IPS-18a (cell line): ENCODE measurements around the gene ARL11.

Experiments used
- H3K27ac ChIP-seq: one replicate; pipeline ENCODE4 v1.5.1; 2013; ENCODE audit warnings: low read length
- H3K27me3 ChIP-seq: one replicate; pipeline ENCODE4 v1.6.1; 2013; ENCODE audit warnings: mild to moderate bottlenecking, low read length; ENCODE audit not compliant: control insufficient read depth, insufficient read depth
- H3K36me3 ChIP-seq: one replicate; pipeline ENCODE4 v1.6.1; 2013; ENCODE audit warnings: low read depth, low read length; ENCODE audit not compliant: control insufficient read depth
- H3K4me1 ChIP-seq: one replicate; pipeline ENCODE4 v1.6.1; 2013; ENCODE audit warnings: low read depth, low read length; ENCODE audit not compliant: control insufficient read depth
- H3K4me3 ChIP-seq: one replicate; pipeline ENCODE4 v1.5.1; 2013; ENCODE audit warnings: low read length
- H3K9ac ChIP-seq: one replicate; pipeline ENCODE4 v1.6.1; 2013; ENCODE audit warnings: mild to moderate bottlenecking, low read length, moderate library complexity
- H3K9me3 ChIP-seq: one replicate; pipeline ENCODE4 v1.6.1; 2013; ENCODE audit warnings: low read depth, low read length; ENCODE audit not compliant: control insufficient read depth

ARL11 gene

GRCh38 chr13:49638030-49638743, 9.9 kb downstream of the ARL11 start:
- Histone ChIP-seq H3K4me3 (no peak overlapping the region), H3K36me3 (no peaks in the 10 kb centered on the region), H3K9me3 (no peaks in the 10 kb centered on the region), H3K4me1 (peaks cover 12% of the 10 kb centered on the region), H3K27me3 (no peaks in the 10 kb centered on the region), H3K27ac (no peak overlapping the region), H3K9ac (no peak overlapping the region)

- peaks cover 12% of the 10 kb centered on the region for H3K4me1 ChIP-seq
- H3K9me3 ChIP-seq, result no peaks in the 10 kb centered on the region
- H3K27ac ChIP-seq, result no peak overlapping the region
- no peaks in the 10 kb centered on the region for H3K36me3 ChIP-seq
- H3K4me3 ChIP-seq, result no peak overlapping the region
- no peaks in the 10 kb centered on the region for H3K27me3 ChIP-seq
- no peak overlapping the region for H3K9ac ChIP-seq
Measured at GRCh38 chr13:49638744-49639072, 10.4 kb downstream of the ARL11 start.

- no peak overlapping the region for H3K9ac ChIP-seq
Measured at GRCh38 chr13:49641801-49642291, 13.5 kb downstream of the ARL11 start.

GRCh38 chr13:49643035-49643646, 14.8 kb downstream of the ARL11 start:
- no peak overlapping the region for H3K27ac ChIP-seq
- no peak overlapping the region for H3K4me3 ChIP-seq
- H3K9ac ChIP-seq, result no peak overlapping the region

More at GRCh38 chr13:49641801-49642291, 13.5 kb downstream of the ARL11 start:
- H3K4me1 ChIP-seq, result no peaks in the 10 kb centered on the region
- no peaks in the 10 kb centered on the region for H3K27me3 ChIP-seq
- no peaks in the 10 kb centered on the region for H3K36me3 ChIP-seq
- H3K4me3 ChIP-seq, result no peak overlapping the region
- H3K27ac ChIP-seq, result no peak overlapping the region
- H3K9me3 ChIP-seq, result no peaks in the 10 kb centered on the region

GRCh38 chr13:49645451-49645850, 17.1 kb downstream of the ARL11 start:
- Histone ChIP-seq H3K4me3 (no peak overlapping the region), H3K36me3 (no peaks in the 10 kb centered on the region), H3K9me3 (no peaks in the 10 kb centered on the region), H3K27me3 (no peaks in the 10 kb centered on the region), H3K4me1 (no peaks in the 10 kb centered on the region), H3K9ac (no peak overlapping the region), H3K27ac (no peak overlapping the region)

More at GRCh38 chr13:49643035-49643646, 14.8 kb downstream of the ARL11 start:
- no peaks in the 10 kb centered on the region for H3K9me3 ChIP-seq
- H3K36me3 ChIP-seq, result no peaks in the 10 kb centered on the region
- H3K4me1 ChIP-seq, result no peaks in the 10 kb centered on the region
- H3K27me3 ChIP-seq, result no peaks in the 10 kb centered on the region

- H3K4me1 ChIP-seq, result no peaks in the 10 kb centered on the region
- H3K27me3 ChIP-seq, result no peaks in the 10 kb centered on the region
- H3K9me3 ChIP-seq, result no peaks in the 10 kb centered on the region
Measured at GRCh38 chr13:49646688-49647087, 18.4 kb downstream of the ARL11 start.

GRCh38 chr13:49649244-49649962, 21.1 kb downstream of the ARL11 start:
- no peaks in the 10 kb centered on the region for H3K9me3 ChIP-seq
- H3K9ac ChIP-seq, result no peak overlapping the region
- no peak overlapping the region for H3K27ac ChIP-seq
- no peaks in the 10 kb centered on the region for H3K36me3 ChIP-seq
- H3K4me1 ChIP-seq, result peaks cover 2% of the 10 kb centered on the region
- no peaks in the 10 kb centered on the region for H3K27me3 ChIP-seq
- no peak overlapping the region for H3K4me3 ChIP-seq

More at GRCh38 chr13:49646688-49647087, 18.4 kb downstream of the ARL11 start:
- Histone ChIP-seq H3K36me3 (no peaks in the 10 kb centered on the region), H3K4me3 (no peak overlapping the region), H3K9ac (no peak overlapping the region), H3K27ac (no peak overlapping the region)

GRCh38 chr13:49649963-49650312, 21.6 kb downstream of the ARL11 start:
- Histone ChIP-seq H3K9ac (no peak overlapping the region), H3K36me3 (no peaks in the 10 kb centered on the region), H3K27me3 (no peaks in the 10 kb centered on the region), H3K9me3 (no peaks in the 10 kb centered on the region), H3K4me3 (no peak overlapping the region), H3K4me1 (peaks cover 2% of the 10 kb centered on the region), H3K27ac (no peak overlapping the region)

GRCh38 chr13:49651570-49652354, 23.5 kb downstream of the ARL11 start:
- no peak overlapping the region for H3K9ac ChIP-seq
- H3K9me3 ChIP-seq, result no peaks in the 10 kb centered on the region
- H3K27ac ChIP-seq, result no peak overlapping the region
- H3K4me3 ChIP-seq, result no peak overlapping the region
- H3K4me1 ChIP-seq, result peaks cover 2% of the 10 kb centered on the region
- no peaks in the 10 kb centered on the region for H3K27me3 ChIP-seq
- H3K36me3 ChIP-seq, result no peaks in the 10 kb centered on the region

- H3K4me1 ChIP-seq, result peaks cover 2% of the 10 kb centered on the region
- H3K9ac ChIP-seq, result no peak overlapping the region
- no peak overlapping the region for H3K27ac ChIP-seq
- H3K27me3 ChIP-seq, result no peaks in the 10 kb centered on the region
- no peaks in the 10 kb centered on the region for H3K36me3 ChIP-seq
- H3K9me3 ChIP-seq, result no peaks in the 10 kb centered on the region
- H3K4me3 ChIP-seq, result no peak overlapping the region
Measured at GRCh38 chr13:49652355-49653305, 24.3 kb downstream of the ARL11 start.
